ENCODE measurements around the gene AAMP. TPM values are rescaled to one million over a fixed set of nuclear protein-coding genes. Genes with fewer than 3 reads are reported as not detected.

AAMP gene
- total RNA-seq, 1 donor from 2014 or later = 39.6 TPM

DNA sequence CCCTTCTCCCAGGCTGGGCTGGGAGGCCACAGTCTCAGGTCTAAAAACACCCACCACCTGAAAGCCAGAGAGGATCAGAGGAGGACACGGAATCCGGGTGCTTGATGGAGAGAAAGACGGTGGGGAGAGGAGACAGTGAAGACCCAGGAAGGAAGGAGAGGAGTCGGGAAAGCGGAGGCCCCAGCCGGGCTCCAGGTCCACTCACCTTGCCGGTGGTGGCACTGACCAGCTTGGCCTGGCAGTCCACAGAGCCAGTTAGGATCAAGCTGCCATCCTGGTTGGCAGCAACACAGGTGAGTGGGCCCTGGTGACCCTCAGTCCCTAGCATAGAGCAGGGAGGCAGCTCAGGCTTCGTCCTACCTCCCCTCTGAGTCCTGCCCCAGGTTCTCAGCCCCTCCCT, 4.3 kb downstream of the AAMP start:
- Mint-ChIP-seq H3K9me3 (ENCODE audit: low read depth) (no peaks in the 10 kb centered on the region), H3K27me3 (ENCODE audit: low read depth) (no peaks in the 10 kb centered on the region), H3K4me3 (ENCODE audit: unreplicated experiment) (no peak overlapping the region), H3K27ac (ENCODE audit: unreplicated experiment) (no peak overlapping the region), H3K36me3 (ENCODE audit: low read depth) (peaks cover 13% of the 10 kb centered on the region), H3K4me1 (ENCODE audit: low read depth) (peaks cover 20% of the 10 kb centered on the region)
- peak; percentile 79 for DNase-seq (ENCODE audit: low spot score)
- TF ChIP-seq, protein P1, sequence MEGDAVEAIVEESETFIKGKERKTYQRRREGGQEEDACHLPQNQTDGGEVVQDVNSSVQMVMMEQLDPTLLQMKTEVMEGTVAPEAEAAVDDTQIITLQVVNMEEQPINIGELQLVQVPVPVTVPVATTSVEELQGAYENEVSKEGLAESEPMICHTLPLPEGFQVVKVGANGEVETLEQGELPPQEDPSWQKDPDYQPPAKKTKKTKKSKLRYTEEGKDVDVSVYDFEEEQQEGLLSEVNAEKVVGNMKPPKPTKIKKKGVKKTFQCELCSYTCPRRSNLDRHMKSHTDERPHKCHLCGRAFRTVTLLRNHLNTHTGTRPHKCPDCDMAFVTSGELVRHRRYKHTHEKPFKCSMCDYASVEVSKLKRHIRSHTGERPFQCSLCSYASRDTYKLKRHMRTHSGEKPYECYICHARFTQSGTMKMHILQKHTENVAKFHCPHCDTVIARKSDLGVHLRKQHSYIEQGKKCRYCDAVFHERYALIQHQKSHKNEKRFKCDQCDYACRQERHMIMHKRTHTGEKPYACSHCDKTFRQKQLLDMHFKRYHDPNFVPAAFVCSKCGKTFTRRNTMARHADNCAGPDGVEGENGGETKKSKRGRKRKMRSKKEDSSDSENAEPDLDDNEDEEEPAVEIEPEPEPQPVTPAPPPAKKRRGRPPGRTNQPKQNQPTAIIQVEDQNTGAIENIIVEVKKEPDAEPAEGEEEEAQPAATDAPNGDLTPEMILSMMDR (IDR thresholded peaks at IDR 0.05) = no peak

DNA sequence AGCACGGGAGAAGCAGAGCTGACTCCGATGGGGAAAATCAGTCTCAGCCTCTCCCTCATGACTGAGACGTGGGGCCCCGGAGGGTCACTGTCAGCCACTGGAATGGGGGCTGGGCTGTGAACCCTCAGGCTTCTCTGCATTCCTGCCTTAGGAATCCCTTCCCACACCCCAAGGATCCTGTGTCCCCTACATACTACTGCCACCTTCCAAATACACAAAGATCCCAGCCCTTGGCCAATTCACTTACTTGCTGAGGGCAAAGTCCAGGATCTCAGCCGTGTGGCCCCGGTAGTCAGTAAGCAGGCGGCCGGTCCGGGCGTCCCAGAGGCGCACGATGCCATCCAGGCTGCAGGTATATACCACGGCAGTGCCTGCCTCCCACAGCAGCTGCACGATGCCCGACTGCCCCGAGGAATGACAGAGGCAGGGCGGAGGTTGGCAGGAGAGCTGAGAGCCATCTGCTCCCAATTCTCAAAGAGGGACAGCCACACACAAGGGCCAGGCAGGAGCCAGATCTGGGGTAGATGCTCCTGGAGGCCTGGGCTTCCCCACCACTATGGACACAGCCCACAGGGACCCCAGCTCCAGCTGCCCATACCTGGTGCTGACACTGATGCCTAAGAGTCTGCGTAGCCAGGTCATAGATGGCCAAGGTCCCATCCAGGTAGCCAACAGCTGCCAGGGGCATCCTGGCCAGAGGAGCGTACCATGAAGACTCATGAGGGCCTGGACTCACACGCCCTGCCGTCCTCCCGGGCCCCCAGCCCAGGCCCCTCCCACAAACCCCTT, 5.0 kb downstream of the AAMP start:
- peaks cover 23% of the 10 kb centered on the region for H3K4me1 Mint-ChIP-seq (ENCODE audit: low read depth)
- no peak overlapping the region for H3K4me3 Mint-ChIP-seq (ENCODE audit: unreplicated experiment)
- TF ChIP-seq, protein P1 (IDR thresholded peaks at IDR 0.05) = no peak
- no peaks in the 10 kb centered on the region for H3K9me3 Mint-ChIP-seq (ENCODE audit: low read depth)
- H3K27ac Mint-ChIP-seq (ENCODE audit: unreplicated experiment) = no peak overlapping the region
- peak; percentile 88 for DNase-seq (ENCODE audit: low spot score)
- peaks cover 13% of the 10 kb centered on the region for H3K36me3 Mint-ChIP-seq (ENCODE audit: low read depth)
- H3K27me3 Mint-ChIP-seq (ENCODE audit: low read depth) = no peaks in the 10 kb centered on the region

DNA sequence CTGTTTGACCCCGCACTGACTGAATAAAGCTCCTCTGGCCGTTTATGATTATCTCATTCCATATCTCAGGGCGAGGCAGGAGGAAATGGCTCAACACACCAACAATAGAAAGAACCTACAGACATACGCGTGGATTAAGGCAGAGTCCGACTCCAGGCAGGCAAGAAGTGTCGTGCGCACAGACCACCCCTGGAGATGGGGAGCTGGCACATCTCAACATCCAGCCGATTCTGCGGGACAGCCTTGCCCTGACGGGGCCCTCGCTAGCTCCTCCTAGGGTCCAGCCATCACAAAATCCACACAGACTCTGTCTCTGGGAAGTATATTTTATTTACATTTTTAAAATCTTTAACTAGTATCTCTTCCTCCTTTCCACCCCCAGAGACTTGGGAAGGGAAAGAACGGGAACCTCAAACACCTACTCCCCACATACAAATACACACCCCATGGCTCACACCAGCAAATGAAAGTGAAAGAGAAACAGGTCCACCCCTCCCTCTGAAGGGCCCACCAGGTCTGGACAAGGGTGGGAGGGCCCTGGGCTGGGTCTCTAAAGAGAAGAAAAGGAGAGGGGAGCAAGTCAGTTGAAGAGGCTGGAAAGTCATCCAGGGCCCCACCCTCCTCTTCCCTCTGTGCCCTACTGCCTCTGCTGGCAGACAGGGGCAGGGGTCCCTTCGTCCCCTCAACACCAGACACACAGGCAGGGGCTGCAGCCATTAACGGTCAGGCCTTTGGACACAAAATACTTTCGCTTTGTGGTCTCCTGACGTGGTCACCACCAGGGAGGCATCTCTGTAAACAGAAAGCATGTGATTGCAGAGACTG, 5.9 kb downstream of the AAMP start:
- Mint-ChIP-seq H3K36me3 (ENCODE audit: low read depth) (peaks cover 10% of the 10 kb centered on the region), H3K9me3 (ENCODE audit: low read depth) (no peaks in the 10 kb centered on the region), H3K27me3 (ENCODE audit: low read depth) (no peaks in the 10 kb centered on the region), H3K4me1 (ENCODE audit: low read depth) (peaks cover 27% of the 10 kb centered on the region), H3K27ac (ENCODE audit: unreplicated experiment) (no peak overlapping the region), H3K4me3 (ENCODE audit: unreplicated experiment) (no peak overlapping the region)
- DNase-seq (ENCODE audit: low spot score) = peak; percentile 49
- TF ChIP-seq, protein P1 (IDR thresholded peaks at IDR 0.05) = peak; percentile 28

DNA sequence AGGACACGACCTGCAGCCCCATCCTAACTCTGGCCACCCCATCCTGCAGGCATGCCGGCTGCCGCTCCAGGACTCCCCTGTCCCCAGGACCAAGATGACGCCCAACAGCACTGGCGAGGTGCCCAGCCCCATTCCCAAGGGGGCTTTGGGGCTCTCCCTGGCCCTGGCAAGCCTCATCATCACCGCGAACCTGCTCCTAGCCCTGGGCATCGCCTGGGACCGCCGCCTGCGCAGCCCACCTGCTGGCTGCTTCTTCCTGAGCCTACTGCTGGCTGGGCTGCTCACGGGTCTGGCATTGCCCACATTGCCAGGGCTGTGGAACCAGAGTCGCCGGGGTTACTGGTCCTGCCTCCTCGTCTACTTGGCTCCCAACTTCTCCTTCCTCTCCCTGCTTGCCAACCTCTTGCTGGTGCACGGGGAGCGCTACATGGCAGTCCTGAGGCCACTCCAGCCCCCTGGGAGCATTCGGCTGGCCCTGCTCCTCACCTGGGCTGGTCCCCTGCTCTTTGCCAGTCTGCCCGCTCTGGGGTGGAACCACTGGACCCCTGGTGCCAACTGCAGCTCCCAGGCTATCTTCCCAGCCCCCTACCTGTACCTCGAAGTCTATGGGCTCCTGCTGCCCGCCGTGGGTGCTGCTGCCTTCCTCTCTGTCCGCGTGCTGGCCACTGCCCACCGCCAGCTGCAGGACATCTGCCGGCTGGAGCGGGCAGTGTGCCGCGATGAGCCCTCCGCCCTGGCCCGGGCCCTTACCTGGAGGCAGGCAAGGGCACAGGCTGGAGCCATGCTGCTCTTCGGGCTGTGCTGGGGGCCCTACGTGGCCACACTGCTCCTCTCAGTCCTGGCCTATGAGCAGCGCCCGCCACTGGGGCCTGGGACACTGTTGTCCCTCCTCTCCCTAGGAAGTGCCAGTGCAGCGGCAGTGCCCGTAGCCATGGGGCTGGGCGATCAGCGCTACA, 7.0 kb downstream of the AAMP start:
- H3K4me3 Mint-ChIP-seq (ENCODE audit: unreplicated experiment) = no peak overlapping the region
- peak; percentile 88 for DNase-seq (ENCODE audit: low spot score)
- H3K27ac Mint-ChIP-seq (ENCODE audit: unreplicated experiment) = no peak overlapping the region
- peaks cover 30% of the 10 kb centered on the region for H3K4me1 Mint-ChIP-seq (ENCODE audit: low read depth)
- no peaks in the 10 kb centered on the region for H3K27me3 Mint-ChIP-seq (ENCODE audit: low read depth)
- H3K9me3 Mint-ChIP-seq (ENCODE audit: low read depth) = no peaks in the 10 kb centered on the region
- TF ChIP-seq, protein P1 (IDR thresholded peaks at IDR 0.05) = no peak
- H3K36me3 Mint-ChIP-seq (ENCODE audit: low read depth) = peaks cover 10% of the 10 kb centered on the region
